Mucosa of stomach (tissue), 1 donor: ENCODE results near the gene MCRIP2.

Experiments used
- H3K27me3 ChIP-seq: one replicate; pipeline ENCODE4 v1.7.0; 2013; ENCODE audit warnings: mild to moderate bottlenecking, low read length; ENCODE audit not compliant: control insufficient read depth, insufficient read depth
- H3K36me3 ChIP-seq: one replicate; pipeline ENCODE4 v1.7.0; 2013; ENCODE audit warnings: low read length; ENCODE audit not compliant: control insufficient read depth, insufficient read depth
- H3K4me1 ChIP-seq: one replicate; pipeline ENCODE4 v1.7.0; 2013; ENCODE audit warnings: mild to moderate bottlenecking, low read length; ENCODE audit not compliant: control insufficient read depth, insufficient read depth
- H3K4me3 ChIP-seq: one replicate; pipeline ENCODE4 v1.7.0; 2013; ENCODE audit warnings: low read length
- H3K9ac ChIP-seq: one replicate; pipeline ENCODE4 v1.7.0; 2013; ENCODE audit warnings: mild to moderate bottlenecking, low read length, moderate library complexity
- H3K9me3 ChIP-seq: one replicate; pipeline ENCODE4 v1.7.0; 2013; ENCODE audit warnings: mild to moderate bottlenecking, low read length, moderate library complexity; ENCODE audit not compliant: control insufficient read depth
- donor health status: Pancreatic carcinoma.

MCRIP2 gene

DNA sequence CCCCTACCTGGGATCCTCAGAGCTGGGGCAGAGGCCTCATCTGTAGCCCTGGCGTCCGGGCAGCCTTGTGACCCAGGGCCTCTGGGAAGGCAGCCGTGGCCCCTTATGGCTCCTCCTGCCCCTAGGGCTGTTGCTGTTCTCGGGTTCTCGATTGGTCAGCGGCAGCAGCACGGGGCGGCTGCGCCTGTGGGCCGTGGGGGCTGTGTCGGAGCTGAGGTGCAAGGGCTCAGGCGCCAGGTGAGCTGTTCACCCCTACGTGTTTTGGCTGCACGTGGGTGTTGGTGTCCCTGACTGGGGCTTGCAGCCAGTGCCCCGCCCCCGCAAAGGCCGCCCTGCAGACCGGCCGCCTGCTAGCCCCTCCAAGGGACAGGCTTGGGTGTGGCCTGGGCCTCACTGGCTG, 20.5 kb downstream of the MCRIP2 start:
- H3K9me3 ChIP-seq: no peaks in the 10 kb centered on the region
- H3K27me3 ChIP-seq: no peaks in the 10 kb centered on the region
- H3K9ac ChIP-seq: no peak overlapping the region
- peaks cover 15% of the 10 kb centered on the region for H3K4me1 ChIP-seq
- no peaks in the 10 kb centered on the region for H3K36me3 ChIP-seq
- H3K4me3 ChIP-seq: no peak overlapping the region

DNA sequence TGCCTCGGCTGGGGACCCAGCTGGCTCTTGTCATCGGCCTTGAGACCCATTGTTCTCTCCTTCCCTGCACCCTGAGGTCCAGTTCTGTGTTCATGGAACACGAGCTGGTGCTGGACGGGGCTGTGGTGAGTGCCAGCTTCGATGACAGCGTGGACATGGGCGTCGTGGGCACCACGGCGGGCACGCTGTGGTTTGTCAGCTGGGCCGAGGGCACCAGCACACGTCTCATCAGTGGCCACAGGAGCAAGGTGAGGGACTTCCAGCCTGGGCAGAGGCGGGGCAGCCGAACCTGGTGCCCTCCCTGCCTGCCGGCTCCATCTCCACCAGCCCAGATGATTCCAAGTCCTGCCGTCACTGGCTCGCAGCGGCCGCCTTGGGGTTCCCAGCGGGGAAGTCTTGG, 21.0 kb downstream of the MCRIP2 start:
- Histone ChIP-seq H3K36me3 (no peaks in the 10 kb centered on the region), H3K4me1 (peaks cover 18% of the 10 kb centered on the region), H3K9ac (no peak overlapping the region), H3K27me3 (no peaks in the 10 kb centered on the region), H3K9me3 (no peaks in the 10 kb centered on the region), H3K4me3 (no peak overlapping the region)

DNA sequence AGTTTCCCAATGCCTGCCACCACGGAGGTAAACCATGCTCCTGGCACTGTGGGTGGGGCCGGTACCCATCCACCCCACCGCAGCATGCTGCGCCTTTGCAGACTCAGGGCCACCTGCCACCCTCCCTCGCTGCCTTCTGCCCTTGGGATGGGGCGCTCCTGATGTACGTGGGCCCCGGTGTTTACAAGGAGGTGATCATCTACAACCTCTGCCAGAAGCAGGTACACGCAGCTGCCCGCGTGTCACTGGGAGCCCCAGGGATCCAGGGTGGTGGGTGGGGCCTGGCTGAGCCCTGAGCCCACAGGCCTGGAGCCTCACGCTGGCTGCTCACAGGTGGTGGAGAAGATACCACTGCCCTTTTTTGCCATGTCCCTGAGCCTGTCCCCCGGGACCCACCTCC, 24.9 kb downstream of the MCRIP2 start:
- H3K36me3 ChIP-seq: peaks cover 6% of the 10 kb centered on the region
- peaks cover 16% of the 10 kb centered on the region for H3K4me1 ChIP-seq
- H3K9ac ChIP-seq: no peak overlapping the region
- H3K9me3 ChIP-seq: no peaks in the 10 kb centered on the region
- no peak overlapping the region for H3K4me3 ChIP-seq
- no peaks in the 10 kb centered on the region for H3K27me3 ChIP-seq

DNA sequence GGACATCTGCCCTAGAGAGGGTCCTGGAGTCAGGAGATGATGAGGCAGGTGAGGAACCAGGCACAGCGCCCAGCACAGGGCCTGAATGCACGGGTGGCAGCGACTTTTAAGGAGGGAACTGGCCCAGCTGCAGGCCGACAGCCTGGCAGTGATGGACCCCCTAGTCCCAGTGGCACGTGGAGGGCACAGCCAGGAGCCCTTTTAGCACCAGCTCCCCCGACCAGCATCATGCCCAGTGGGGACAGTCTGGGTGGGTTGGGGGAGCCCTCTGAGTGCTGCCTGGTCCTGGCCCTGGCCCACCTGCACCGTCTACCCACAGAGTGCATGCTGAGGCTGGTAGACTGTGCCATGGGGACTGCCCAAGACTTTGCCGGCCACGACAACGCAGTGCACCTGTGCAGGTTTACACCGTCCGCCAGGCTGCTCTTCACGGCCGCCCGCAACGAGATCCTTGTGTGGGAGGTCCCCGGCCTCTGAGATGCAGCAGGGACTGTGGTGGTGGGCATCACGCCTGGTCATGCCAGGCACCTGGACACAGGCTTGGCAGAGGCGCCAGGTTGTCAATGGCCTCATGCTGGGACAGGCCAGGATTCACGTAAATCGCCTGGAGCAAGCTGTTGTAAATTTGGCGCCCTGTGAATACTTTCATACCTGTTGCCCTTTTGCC, 25.6 kb downstream of the MCRIP2 start:
- Histone ChIP-seq H3K4me1 (peaks cover 15% of the 10 kb centered on the region), H3K36me3 (peaks cover 6% of the 10 kb centered on the region), H3K9me3 (no peaks in the 10 kb centered on the region), H3K9ac (peak overlapping the region; percentile 81), H3K4me3 (no peak overlapping the region), H3K27me3 (no peaks in the 10 kb centered on the region)

DNA sequence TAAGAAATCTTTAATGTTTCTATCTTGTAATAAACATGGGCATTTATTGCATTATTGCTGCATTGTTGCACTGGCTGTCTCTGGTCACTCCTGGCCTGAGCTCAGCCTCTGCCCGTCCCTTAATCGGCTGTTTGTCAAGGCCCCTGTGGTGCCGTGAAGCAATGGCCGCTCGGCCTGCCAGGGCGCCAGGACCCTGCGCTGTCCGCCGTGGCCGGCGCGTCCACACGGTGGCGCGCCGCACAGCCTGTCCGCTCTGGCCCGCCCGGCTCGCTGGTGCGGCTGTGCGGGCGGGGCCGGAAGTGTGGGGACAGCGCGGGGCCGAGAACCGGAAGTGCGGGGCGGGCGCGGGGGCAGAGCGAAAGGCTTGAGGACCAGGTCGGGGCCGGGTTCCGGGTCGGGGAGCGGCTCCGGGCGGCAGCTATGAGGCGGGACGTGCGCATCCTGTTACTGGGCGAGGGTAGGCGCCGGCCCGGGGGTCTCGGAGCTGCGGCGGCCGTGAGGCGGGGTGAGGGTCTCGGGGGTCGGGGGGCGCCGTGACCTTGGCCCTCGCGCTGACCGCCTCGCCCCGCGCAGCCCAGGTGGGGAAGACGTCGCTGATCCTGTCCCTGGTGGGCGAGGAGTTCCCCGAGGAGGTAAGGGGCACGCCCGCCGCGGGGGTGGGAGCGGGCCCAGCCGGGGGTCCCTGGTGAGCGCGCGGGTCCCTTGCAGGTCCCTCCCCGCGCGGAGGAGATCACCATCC, 26.3 kb downstream of the MCRIP2 start, which contains the start of gene RHOT2:
TSS of gene RHOT2 (plus strand) at position 353 of the 739 bp plus-strand sequence. CDS start at position 421, 68 bp downstream.
- H3K9me3 ChIP-seq: no peaks in the 10 kb centered on the region
- H3K36me3 ChIP-seq: peaks cover 6% of the 10 kb centered on the region
- no peaks in the 10 kb centered on the region for H3K27me3 ChIP-seq
- H3K4me1 ChIP-seq: peaks cover 15% of the 10 kb centered on the region
- peak within 1 kb of the TSS; percentile 67 for H3K4me3 ChIP-seq
- peak within 1 kb of the TSS; percentile 81 for H3K9ac ChIP-seq

DNA sequence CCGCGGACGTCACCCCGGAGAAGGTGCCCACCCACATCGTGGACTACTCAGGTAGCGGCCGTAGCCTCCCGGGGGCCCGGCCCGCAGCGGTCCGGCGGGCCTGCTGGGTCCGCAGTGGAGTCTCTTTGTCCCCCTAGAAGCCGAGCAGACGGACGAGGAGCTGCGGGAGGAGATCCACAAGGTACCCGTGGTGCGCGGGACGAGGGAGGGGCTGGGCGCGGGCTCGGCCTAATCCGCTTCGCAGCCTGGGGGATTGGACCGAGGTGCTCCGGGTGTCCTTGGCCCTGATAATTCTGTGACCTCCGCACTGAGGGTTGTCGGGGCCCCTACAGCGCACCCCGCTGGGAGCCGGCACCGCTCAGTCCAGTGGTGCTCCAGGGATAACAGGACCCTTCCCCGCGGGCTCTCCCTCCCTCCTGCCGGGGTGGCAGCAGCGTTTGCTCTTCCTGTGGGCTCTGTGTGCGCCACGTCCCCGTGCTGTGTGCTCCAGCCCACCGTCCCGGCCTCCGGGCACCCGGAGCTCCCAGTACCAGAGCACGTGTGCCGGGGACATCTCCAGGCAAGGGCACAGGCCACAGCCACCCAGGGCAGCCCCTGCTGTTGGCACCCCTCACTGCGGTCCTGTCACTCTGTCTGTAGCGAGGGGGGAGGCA, 27.0 kb downstream of the MCRIP2 start:
- Histone ChIP-seq H3K9me3 (no peaks in the 10 kb centered on the region), H3K27me3 (no peaks in the 10 kb centered on the region), H3K4me3 (peak overlapping the region; percentile 67), H3K9ac (peak overlapping the region; percentile 81), H3K36me3 (peaks cover 6% of the 10 kb centered on the region), H3K4me1 (peaks cover 15% of the 10 kb centered on the region)

DNA sequence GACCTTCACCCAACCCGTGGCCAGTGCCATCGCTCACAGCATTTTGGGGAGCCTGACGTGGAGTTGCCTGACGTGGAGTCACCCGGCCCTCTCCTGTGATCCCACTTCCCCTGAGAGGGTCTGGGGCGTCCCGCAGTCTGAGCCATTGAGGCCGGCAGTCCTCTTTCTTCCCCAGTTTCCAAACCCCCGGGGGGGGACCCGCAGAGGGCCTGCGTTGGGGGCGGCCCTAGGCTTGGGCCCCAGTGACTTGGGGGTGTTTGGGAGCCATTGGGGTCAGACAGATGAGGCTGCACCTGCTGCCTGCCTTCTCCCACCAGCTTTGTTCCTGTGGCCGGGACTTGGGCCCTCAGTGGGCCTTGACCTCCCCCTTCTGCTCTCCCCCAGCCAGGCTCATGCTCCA, 28.0 kb downstream of the MCRIP2 start:
- no peak overlapping the region for H3K4me3 ChIP-seq
- H3K27me3 ChIP-seq: no peaks in the 10 kb centered on the region
- peaks cover 19% of the 10 kb centered on the region for H3K4me1 ChIP-seq
- peaks cover 6% of the 10 kb centered on the region for H3K36me3 ChIP-seq
- no peak overlapping the region for H3K9ac ChIP-seq
- H3K9me3 ChIP-seq: no peaks in the 10 kb centered on the region

DNA sequence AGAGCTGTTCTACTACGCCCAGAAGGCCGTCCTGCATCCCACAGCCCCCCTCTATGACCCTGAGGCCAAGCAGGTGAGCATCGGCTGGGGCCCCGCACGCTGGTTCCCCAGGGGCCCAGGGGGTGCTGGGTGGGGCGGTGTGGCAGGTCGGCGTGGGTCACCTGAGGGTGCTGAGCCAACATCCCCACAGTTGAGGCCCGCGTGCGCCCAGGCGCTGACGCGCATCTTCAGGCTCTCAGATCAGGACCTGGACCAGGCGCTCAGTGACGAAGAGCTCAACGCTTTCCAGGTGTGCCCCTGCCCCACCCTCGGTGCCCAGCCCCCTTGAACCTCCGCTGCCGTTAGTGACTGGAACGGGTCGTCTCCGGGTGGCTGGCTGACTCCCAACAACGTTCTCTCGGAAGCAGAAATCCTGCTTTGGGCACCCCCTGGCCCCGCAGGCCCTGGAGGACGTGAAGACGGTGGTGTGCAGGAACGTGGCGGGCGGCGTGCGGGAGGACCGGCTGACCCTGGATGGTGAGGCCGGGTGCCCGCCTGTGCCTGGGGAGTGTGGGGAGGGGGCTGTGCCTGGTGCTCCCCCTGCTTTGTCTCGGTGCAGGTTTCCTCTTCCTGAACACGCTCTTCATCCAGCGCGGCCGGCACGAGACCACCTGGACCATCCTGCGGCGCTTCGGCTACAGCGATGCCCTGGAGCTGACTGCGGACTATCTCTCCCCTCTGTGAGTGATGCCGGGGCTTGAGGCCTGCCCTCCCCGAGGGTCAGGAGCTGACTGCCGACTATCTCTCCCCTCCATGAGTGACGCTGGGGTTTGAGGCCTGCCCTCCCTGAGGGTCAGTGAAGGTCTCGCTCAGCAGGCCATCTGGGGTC, 29.1 kb downstream of the MCRIP2 start:
- H3K4me1 ChIP-seq: peaks cover 26% of the 10 kb centered on the region
- no peak overlapping the region for H3K9ac ChIP-seq
- peaks cover 6% of the 10 kb centered on the region for H3K27me3 ChIP-seq
- H3K36me3 ChIP-seq: peaks cover 6% of the 10 kb centered on the region
- H3K4me3 ChIP-seq: no peak overlapping the region
- H3K9me3 ChIP-seq: no peaks in the 10 kb centered on the region

DNA sequence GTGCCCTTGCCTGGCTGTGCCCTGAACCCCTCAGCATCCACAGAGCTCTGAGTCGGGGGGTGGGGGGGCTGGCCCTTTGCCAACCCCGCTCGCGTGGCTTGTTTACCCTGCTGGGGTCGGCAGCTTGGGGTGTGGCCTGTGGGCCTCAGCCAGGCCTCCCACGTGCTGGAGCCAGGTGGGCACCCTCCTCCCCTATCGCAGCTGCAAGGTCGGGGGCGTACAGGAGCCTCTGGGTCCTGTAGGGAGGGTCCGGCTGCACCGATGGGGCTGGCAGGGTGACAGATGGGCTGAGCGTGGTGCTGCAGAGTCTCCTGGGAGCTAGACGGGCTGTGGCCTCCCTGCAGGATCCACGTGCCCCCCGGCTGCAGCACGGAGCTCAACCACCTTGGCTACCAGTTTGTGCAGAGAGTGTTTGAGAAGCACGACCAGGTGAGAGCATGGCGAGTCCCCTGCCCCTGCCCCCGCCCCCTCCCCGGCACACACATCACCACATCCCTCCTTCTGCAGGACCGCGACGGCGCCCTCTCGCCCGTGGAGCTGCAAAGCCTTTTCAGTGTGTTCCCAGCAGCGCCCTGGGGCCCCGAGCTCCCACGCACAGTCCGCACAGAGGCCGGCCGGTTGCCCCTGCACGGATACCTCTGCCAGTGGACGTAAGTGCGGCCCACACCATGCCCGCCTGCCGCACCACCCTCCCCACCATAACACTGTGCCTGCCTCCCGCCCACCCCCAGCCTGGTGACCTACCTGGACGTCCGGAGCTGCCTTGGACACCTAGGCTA, 29.9 kb downstream of the MCRIP2 start:
- no peak overlapping the region for H3K4me3 ChIP-seq
- peaks cover 32% of the 10 kb centered on the region for H3K4me1 ChIP-seq
- no peaks in the 10 kb centered on the region for H3K9me3 ChIP-seq
- peaks cover 6% of the 10 kb centered on the region for H3K36me3 ChIP-seq
- H3K9ac ChIP-seq: no peak overlapping the region
- peaks cover 6% of the 10 kb centered on the region for H3K27me3 ChIP-seq

DNA sequence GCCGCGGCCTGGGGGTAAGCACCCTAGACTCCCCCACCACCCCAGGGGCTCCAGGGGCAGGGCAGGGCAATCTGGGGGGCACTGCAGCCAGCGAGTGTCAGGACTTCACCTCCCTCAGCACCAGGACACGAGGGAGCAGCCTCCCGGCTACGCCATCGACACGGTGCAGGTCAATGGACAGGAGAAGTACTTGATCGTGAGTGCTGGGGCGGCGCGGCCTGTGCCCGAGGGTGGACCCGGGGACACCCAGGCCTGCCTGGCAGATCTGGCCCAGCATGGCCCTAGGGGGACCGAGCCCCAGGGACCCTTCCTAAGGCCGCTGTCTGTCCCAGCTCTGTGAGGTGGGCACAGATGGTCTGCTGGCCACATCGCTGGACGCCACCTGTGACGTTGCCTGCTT, 30.7 kb downstream of the MCRIP2 start:
- peaks cover 6% of the 10 kb centered on the region for H3K36me3 ChIP-seq
- no peak overlapping the region for H3K9ac ChIP-seq
- H3K4me1 ChIP-seq: peaks cover 39% of the 10 kb centered on the region
- no peaks in the 10 kb centered on the region for H3K9me3 ChIP-seq
- no peak overlapping the region for H3K4me3 ChIP-seq
- H3K27me3 ChIP-seq: peaks cover 6% of the 10 kb centered on the region

DNA sequence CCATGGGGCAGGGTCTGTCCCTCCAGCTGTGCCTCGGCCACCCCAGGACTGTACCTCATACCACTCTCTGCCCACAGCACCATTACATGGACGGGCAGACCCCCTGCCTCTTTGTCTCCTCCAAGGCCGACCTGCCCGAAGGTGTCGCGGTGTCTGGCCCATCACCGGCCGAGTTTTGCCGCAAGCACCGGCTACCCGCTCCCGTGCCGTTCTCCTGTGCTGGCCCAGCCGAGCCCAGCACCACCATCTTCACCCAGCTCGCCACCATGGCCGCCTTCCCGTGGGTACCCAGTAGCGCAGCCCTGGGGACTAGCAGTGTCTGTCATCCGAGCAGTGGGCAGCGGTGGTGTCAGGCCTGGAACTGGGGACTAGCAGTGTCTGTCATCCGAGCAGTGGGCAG, 31.2 kb downstream of the MCRIP2 start:
- Histone ChIP-seq H3K27me3 (peaks cover 6% of the 10 kb centered on the region), H3K4me1 (peaks cover 38% of the 10 kb centered on the region), H3K36me3 (peaks cover 6% of the 10 kb centered on the region), H3K9ac (no peak overlapping the region), H3K9me3 (no peaks in the 10 kb centered on the region), H3K4me3 (no peak overlapping the region)
